ENCODE results near the gene GPR162.

DNA sequence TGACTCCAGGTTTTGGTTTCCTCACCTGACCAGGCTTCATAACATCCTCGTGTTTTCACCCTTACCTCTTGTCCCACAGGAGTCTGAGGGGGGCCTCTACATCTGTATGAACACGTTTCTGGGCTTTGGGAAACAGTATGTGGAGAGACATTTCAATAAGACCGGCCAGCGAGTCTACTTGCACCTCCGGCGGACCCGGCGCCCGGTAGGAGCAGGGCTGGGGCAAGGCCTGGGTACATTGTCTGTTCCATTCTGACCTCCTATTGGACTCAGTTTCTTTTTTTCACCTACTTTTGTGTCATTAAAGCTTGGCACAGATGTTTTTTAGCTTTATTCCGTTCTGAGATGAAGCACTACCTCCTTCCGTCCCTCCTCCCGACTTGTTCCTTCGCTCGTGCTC lies 33.7 kb downstream of the GPR162 start:
- TF ChIP-seq POLR2AphosphoS5 (IDR thresholded peaks at IDR 0.05) (no peak), POLR2A (IDR thresholded peaks at IDR 0.05) (no peak), CTCF (IDR thresholded peaks at IDR 0.05) (no peak), EP300 (IDR thresholded peaks at IDR 0.05) (no peak)

All from suprapubic skin (tissue), 4 donors.